GM12878 (cell line): ENCODE measurements around the gene ANO10.

Experiments used
- BACH1 ChIP-seq: fragments of 450-650 bp; IDR thresholded peaks from 2 replicates; pipeline ENCODE4 v1.6.1; 2017; ENCODE audit warnings: mild to moderate bottlenecking, borderline replicate concordance
- CREB1 ChIP-seq: IDR thresholded peaks from 2 replicates; pipeline ENCODE4 v1.6.1; 2012; ENCODE audit warnings: low read depth, mild to moderate bottlenecking, inconsistent platforms
- NRF1 ChIP-seq: conservative IDR thresholded peaks from 2 replicates; pipeline ENCODE4 v1.6.1; 2011; ENCODE audit warnings: mild to moderate bottlenecking, low read depth, low read length, improper control_type of control experiment
- RFX5 ChIP-seq: IDR thresholded peaks from 2 replicates; pipeline ENCODE4 v1.6.1; 2011; ENCODE audit warnings: low read depth, low read length, improper control_type of control experiment
- STAT3 ChIP-seq: IDR thresholded peaks from 2 replicates; pipeline ENCODE4 v1.6.1; 2011; ENCODE audit warnings: low read depth, low read length, improper control_type of control experiment
- TF ChIP-seq, protein P1 (sequence below), 3 experiments: IDR thresholded peaks in 2 of 3; conservative IDR thresholded peaks in 1 of 3; 2 replicates each; pipeline ENCODE4 v1.5.1; 2011; ENCODE audit warnings: low read depth in 3 of 3, low read length in 3 of 3, mild to moderate bottlenecking in 3 of 3, control low read depth in 2 of 3, moderate library complexity in 2 of 3, inconsistent platforms in 1 of 3, mixed read lengths in 1 of 3; ENCODE audit not compliant: control insufficient read depth in 2 of 3, insufficient read depth in 1 of 3; ENCODE audit errors: extremely low read depth in 1 of 3
- TF ChIP-seq, protein P2 (sequence below): IDR thresholded peaks from 2 replicates; pipeline ENCODE4 v1.6.1; 2011; ENCODE audit warnings: borderline replicate concordance, low read depth, mild to moderate bottlenecking, moderate library complexity, low read length; ENCODE audit not compliant: insufficient read depth, poor library complexity, severe bottlenecking

DNA sequence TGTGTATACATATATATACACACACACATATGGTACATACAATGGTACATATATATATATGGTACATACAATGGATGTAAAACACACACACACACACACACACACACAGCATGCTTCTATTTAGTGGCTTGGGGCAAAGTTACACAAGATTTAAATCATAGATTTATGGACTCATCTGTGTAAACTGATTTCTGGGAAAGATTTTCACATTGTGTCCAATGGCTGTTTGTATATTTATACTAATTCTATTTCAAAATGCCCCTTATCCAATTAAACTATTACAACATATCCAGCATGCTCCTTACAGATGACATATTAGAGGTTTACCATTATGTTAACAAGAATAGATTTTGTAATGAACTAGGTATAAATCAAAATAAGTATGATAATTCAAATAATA is 94.9 kb downstream of the ANO10 start:
- TF ChIP-seq BACH1 (no peak), NRF1 (no peak), RFX5 (no peak), CREB1 (no peak), STAT3 (no peak)
- TF ChIP-seq, protein P1, sequence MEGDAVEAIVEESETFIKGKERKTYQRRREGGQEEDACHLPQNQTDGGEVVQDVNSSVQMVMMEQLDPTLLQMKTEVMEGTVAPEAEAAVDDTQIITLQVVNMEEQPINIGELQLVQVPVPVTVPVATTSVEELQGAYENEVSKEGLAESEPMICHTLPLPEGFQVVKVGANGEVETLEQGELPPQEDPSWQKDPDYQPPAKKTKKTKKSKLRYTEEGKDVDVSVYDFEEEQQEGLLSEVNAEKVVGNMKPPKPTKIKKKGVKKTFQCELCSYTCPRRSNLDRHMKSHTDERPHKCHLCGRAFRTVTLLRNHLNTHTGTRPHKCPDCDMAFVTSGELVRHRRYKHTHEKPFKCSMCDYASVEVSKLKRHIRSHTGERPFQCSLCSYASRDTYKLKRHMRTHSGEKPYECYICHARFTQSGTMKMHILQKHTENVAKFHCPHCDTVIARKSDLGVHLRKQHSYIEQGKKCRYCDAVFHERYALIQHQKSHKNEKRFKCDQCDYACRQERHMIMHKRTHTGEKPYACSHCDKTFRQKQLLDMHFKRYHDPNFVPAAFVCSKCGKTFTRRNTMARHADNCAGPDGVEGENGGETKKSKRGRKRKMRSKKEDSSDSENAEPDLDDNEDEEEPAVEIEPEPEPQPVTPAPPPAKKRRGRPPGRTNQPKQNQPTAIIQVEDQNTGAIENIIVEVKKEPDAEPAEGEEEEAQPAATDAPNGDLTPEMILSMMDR (IDR thresholded peaks at IDR 0.05 in 2 of 3, conservative IDR thresholded peaks at IDR 0.05 in 1 of 3; ENCODE audit: control insufficient read depth in 2 of 3, extremely low read depth in 1 of 3, insufficient read depth in 1 of 3, low read depth in 3 of 3, low read length in 3 of 3), result no peak
- TF ChIP-seq, protein P2, sequence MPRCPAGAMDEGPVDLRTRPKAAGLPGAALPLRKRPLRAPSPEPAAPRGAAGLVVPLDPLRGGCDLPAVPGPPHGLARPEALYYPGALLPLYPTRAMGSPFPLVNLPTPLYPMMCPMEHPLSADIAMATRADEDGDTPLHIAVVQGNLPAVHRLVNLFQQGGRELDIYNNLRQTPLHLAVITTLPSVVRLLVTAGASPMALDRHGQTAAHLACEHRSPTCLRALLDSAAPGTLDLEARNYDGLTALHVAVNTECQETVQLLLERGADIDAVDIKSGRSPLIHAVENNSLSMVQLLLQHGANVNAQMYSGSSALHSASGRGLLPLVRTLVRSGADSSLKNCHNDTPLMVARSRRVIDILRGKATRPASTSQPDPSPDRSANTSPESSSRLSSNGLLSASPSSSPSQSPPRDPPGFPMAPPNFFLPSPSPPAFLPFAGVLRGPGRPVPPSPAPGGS, result no peak
